Activated T-helper 2 cell treated with anti-CD3 and anti-CD28 coated beads, Interferon-gamma antibody, Interleukin-2, Interleukin-4, amounts not matched to agents 10 μg/mL and 5 μg/mL and 100 μg/mL, durations not matched to agents 14 hours and 24 hours and 36 hours (primary cell): ENCODE data around the gene LGR4. TPM values are rescaled to one million over a fixed set of nuclear protein-coding genes. Genes with fewer than 3 reads are reported as not detected.

Experiments used
- DNase-seq: peaks from one replicate; pipeline ENCODE4 v3.0.0; 2021; ENCODE audit warnings: low spot score
- H3K27ac Mint-ChIP-seq: one replicate; pipeline ENCODE4 v1.8.0; 2021; ENCODE audit warnings: mixed read lengths
- H3K27me3 Mint-ChIP-seq: one replicate; pipeline ENCODE4 v1.8.0; 2021; ENCODE audit warnings: low read depth, mixed read lengths
- H3K36me3 Mint-ChIP-seq: one replicate; pipeline ENCODE4 v1.8.0; 2021; ENCODE audit warnings: low read depth, mixed read lengths
- H3K4me1 Mint-ChIP-seq: one replicate; pipeline ENCODE4 v1.8.0; 2021; ENCODE audit warnings: low read depth, mixed read lengths
- H3K4me3 Mint-ChIP-seq: one replicate; pipeline ENCODE4 v1.8.0; 2021; ENCODE audit warnings: low read depth, mild to moderate bottlenecking, moderate library complexity, mixed read lengths
- H3K9me3 Mint-ChIP-seq: one replicate; pipeline ENCODE4 v1.8.0; 2021; ENCODE audit warnings: mixed read lengths
- intact Hi-C: fragments of 100-400 bp; cut with micrococcal nuclease; formaldehyde crosslinking; loops from one replicate; pipeline ENCODE4 v1.15.1; 2023
- total RNA-seq: library from RNA; stranded (reverse); gene quantifications from 2 replicates; pipeline ENCODE4 v1.2.3, GENCODE V29; 2022

The LGR4 gene
- total RNA-seq, 1 donor from 2014 or later, result 0.05 TPM

DNA sequence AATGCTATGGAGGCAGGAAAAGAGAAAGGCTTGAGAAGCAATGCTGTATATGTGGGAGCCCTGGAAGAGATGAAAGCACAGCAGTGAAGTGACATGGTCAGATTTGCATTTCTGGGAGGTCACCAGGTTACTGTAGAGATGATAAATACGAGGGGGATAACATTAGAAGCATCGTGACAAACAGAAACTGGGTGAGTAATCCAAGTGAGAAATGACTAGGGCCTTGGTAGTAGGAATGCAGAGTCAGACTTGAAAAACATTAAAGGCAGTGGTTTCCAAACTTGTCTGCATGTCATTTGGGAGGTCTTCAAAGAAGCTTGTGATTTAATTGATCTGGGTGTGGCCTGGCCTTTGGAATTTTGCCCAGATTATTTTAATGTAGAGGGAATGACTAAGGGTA is 153.5 kb downstream of the LGR4 start:
- H3K9me3 Mint-ChIP-seq, result no peaks in the 10 kb centered on the region

GRCh38 chr11:27317751-27318150 is 154.8 kb downstream of the LGR4 start:
- Mint-ChIP-seq H3K36me3 (no peaks in the 10 kb centered on the region), H3K4me1 (peaks cover 8% of the 10 kb centered on the region), H3K27me3 (peaks cover 19% of the 10 kb centered on the region), H3K27ac (no peak overlapping the region), H3K9me3 (no peaks in the 10 kb centered on the region), H3K4me3 (no peak overlapping the region)
- no peak for DNase-seq
- intact Hi-C loops, result loop anchor here (2.0 to 5.0 kb wide), 3 partner anchors 17 to 70 kb away; partner anchors contain the start of gene CCDC34

More for the DNA sequence above, 153.5 kb downstream of the LGR4 start:
- H3K27ac Mint-ChIP-seq, result no peak overlapping the region
- H3K27me3 Mint-ChIP-seq, result peaks cover 18% of the 10 kb centered on the region
- peaks cover 10% of the 10 kb centered on the region for H3K4me1 Mint-ChIP-seq
- no peak overlapping the region for H3K4me3 Mint-ChIP-seq
- no peak for DNase-seq
- intact Hi-C loops, result loop anchor here (2.0 to 5.0 kb wide), 3 partner anchors 18 to 68 kb away; partner anchors contain the start of gene CCDC34
- H3K36me3 Mint-ChIP-seq, result no peaks in the 10 kb centered on the region

Other genes with a start within 250 kb of the LGR4 start
- 9.3 and 10.8 TPM in 2 replicates for gene CCDC34, start 109.6 kb downstream of the LGR4 start, total RNA-seq
- 29.6 and 31.0 TPM in 2 replicates for gene LIN7C, start 34.0 kb upstream of the LGR4 start, total RNA-seq
- gene BDNF, start 227.7 kb upstream of the LGR4 start, total RNA-seq, result not detected in 2 replicates